ENCODE data around the gene TSPYL6. TPM values are rescaled to one million over a fixed set of nuclear protein-coding genes. Genes with fewer than 3 reads are reported as not detected.

Gene TSPYL6
- total RNA-seq, 1 donor from 2014 or later: not detected

GRCh38 chr2:54259413-54260240, 3.6 kb upstream of the TSPYL6 start:
- Histone ChIP-seq H3K4me1 (ENCODE audit: control insufficient read depth in 3 of 3, insufficient read depth in 3 of 3, low read length in 3 of 3) (no peaks in the 10 kb centered on the region), H3K27me3 (ENCODE audit: control insufficient read depth in 3 of 3, insufficient read depth in 3 of 3, low read length in 3 of 3) (no peaks in the 10 kb centered on the region), H3K9me3 (ENCODE audit: control insufficient read depth in 3 of 3, low read length in 3 of 3) (no peaks in the 10 kb centered on the region), H3K36me3 (ENCODE audit: control insufficient read depth in 3 of 3, insufficient read depth in 3 of 3, low read length in 3 of 3) (peaks cover 0 to 9% (median 6%) of the 10 kb centered on the region in 3 donors), H3K9ac (ENCODE audit: low read depth in 1 of 3, low read length in 3 of 3) (no peak overlapping the region), H3K4me3 (ENCODE audit: low read length in 3 of 3) (no peak overlapping the region), H3K27ac (ENCODE audit: low read depth, low read length) (no peak overlapping the region)

DNA sequence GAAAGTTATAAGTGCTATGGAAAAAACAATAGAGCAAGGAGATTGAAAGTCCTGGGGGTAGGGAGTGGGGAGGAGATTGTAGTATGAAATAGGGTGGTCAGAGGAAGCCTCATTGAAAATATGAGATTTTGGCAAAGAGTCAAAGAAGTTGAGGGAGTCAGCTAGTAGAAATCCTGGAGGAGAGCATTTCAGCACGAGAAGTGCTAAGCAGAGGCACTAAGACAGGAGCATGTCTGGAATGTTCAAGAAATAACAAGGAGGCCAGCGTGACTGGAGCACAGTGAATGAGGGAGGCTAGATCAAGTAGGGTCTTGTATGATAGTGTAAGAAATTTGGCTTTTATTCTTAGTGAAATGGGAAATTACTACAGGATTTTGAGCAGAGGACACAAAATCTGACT, 2.1 kb upstream of the TSPYL6 start:
- Histone ChIP-seq H3K4me1 (ENCODE audit: control insufficient read depth in 3 of 3, insufficient read depth in 3 of 3, low read length in 3 of 3) (no peaks in the 10 kb centered on the region), H3K9me3 (ENCODE audit: control insufficient read depth in 3 of 3, low read length in 3 of 3) (no peaks in the 10 kb centered on the region), H3K9ac (ENCODE audit: low read depth in 1 of 3, low read length in 3 of 3) (no peak overlapping the region), H3K27ac (ENCODE audit: low read depth, low read length) (no peak overlapping the region), H3K36me3 (ENCODE audit: control insufficient read depth in 3 of 3, insufficient read depth in 3 of 3, low read length in 3 of 3) (peaks cover 0 to 9% (median 6%) of the 10 kb centered on the region in 3 donors), H3K27me3 (ENCODE audit: control insufficient read depth in 3 of 3, insufficient read depth in 3 of 3, low read length in 3 of 3) (no peaks in the 10 kb centered on the region), H3K4me3 (ENCODE audit: low read length in 3 of 3) (no peak overlapping the region)

GRCh38 chr2:54255230-54256090, 569 bp downstream of the TSPYL6 start:
- Histone ChIP-seq H3K4me3 (ENCODE audit: low read length in 3 of 3) (no peak overlapping the region), H3K9me3 (ENCODE audit: control insufficient read depth in 3 of 3, low read length in 3 of 3) (no peaks in the 10 kb centered on the region), H3K4me1 (ENCODE audit: control insufficient read depth in 3 of 3, insufficient read depth in 3 of 3, low read length in 3 of 3) (no peaks in the 10 kb centered on the region)

DNA sequence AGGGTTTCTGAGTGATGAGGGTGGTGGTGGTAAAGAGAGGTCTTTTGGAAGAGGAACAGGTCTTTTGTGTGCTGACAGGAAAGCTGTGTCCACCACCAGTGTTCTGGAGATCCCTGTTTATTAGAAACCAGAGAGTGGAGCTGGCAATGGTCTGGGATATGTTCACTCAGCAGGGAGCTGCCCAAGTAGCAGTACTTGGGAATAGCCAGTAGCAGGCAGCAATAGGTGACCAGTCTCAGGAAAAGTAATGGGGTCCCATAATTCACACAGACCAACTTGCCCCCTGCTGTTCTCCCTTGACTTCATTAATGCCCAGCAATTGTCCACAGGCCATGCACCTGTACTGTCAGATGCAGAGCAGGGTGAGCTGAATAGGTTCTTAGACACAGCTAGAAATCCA, 1.8 kb downstream of the TSPYL6 start:
- Histone ChIP-seq H3K9me3 (ENCODE audit: control insufficient read depth in 3 of 3, low read length in 3 of 3) (no peaks in the 10 kb centered on the region), H3K27me3 (ENCODE audit: control insufficient read depth in 3 of 3, insufficient read depth in 3 of 3, low read length in 3 of 3) (no peaks in the 10 kb centered on the region), H3K36me3 (ENCODE audit: control insufficient read depth in 3 of 3, insufficient read depth in 3 of 3, low read length in 3 of 3) (peaks cover 0 to 9% (median 6%) of the 10 kb centered on the region in 3 donors), H3K4me3 (ENCODE audit: low read length in 3 of 3) (no peak overlapping the region), H3K9ac (ENCODE audit: low read depth in 1 of 3, low read length in 3 of 3) (no peak overlapping the region), H3K4me1 (ENCODE audit: control insufficient read depth in 3 of 3, insufficient read depth in 3 of 3, low read length in 3 of 3) (no peaks in the 10 kb centered on the region), H3K27ac (ENCODE audit: low read depth, low read length) (no peak overlapping the region)

More at GRCh38 chr2:54255230-54256090, 569 bp downstream of the TSPYL6 start:
- H3K36me3 ChIP-seq (ENCODE audit: control insufficient read depth in 3 of 3, insufficient read depth in 3 of 3, low read length in 3 of 3): peaks cover 0 to 9% (median 6%) of the 10 kb centered on the region in 3 donors
- H3K27me3 ChIP-seq (ENCODE audit: control insufficient read depth in 3 of 3, insufficient read depth in 3 of 3, low read length in 3 of 3): no peaks in the 10 kb centered on the region
- no peak overlapping the region for H3K9ac ChIP-seq (ENCODE audit: low read depth in 1 of 3, low read length in 3 of 3)
- H3K27ac ChIP-seq (ENCODE audit: low read depth, low read length): no peak overlapping the region

GRCh38 chr2:54249629-54250028, 6.4 kb downstream of the TSPYL6 start:
- H3K4me3 ChIP-seq (ENCODE audit: low read length in 3 of 3): no peak overlapping the region
- no peaks in the 10 kb centered on the region for H3K9me3 ChIP-seq (ENCODE audit: control insufficient read depth in 3 of 3, low read length in 3 of 3)
- no peak overlapping the region for H3K9ac ChIP-seq (ENCODE audit: low read depth in 1 of 3, low read length in 3 of 3)

GRCh38 chr2:54247115-54247514, 8.9 kb downstream of the TSPYL6 start:
- H3K4me3 ChIP-seq (ENCODE audit: low read length in 3 of 3): no peak overlapping the region
- H3K9ac ChIP-seq (ENCODE audit: low read depth in 1 of 3, low read length in 3 of 3): no peak overlapping the region
- H3K4me1 ChIP-seq (ENCODE audit: control insufficient read depth in 3 of 3, insufficient read depth in 3 of 3, low read length in 3 of 3): no peaks in the 10 kb centered on the region
- no peaks in the 10 kb centered on the region for H3K36me3 ChIP-seq (ENCODE audit: control insufficient read depth in 3 of 3, insufficient read depth in 3 of 3, low read length in 3 of 3)
- no peak overlapping the region for H3K27ac ChIP-seq (ENCODE audit: low read depth, low read length)
- no peaks in the 10 kb centered on the region for H3K27me3 ChIP-seq (ENCODE audit: control insufficient read depth in 3 of 3, insufficient read depth in 3 of 3, low read length in 3 of 3)
- no peaks in the 10 kb centered on the region for H3K9me3 ChIP-seq (ENCODE audit: control insufficient read depth in 3 of 3, low read length in 3 of 3)

More at GRCh38 chr2:54249629-54250028, 6.4 kb downstream of the TSPYL6 start:
- no peaks in the 10 kb centered on the region for H3K4me1 ChIP-seq (ENCODE audit: control insufficient read depth in 3 of 3, insufficient read depth in 3 of 3, low read length in 3 of 3)
- H3K27me3 ChIP-seq (ENCODE audit: control insufficient read depth in 3 of 3, insufficient read depth in 3 of 3, low read length in 3 of 3): no peaks in the 10 kb centered on the region
- no peak overlapping the region for H3K27ac ChIP-seq (ENCODE audit: low read depth, low read length)
- no peaks in the 10 kb centered on the region for H3K36me3 ChIP-seq (ENCODE audit: control insufficient read depth in 3 of 3, insufficient read depth in 3 of 3, low read length in 3 of 3)

- Histone ChIP-seq H3K36me3 (ENCODE audit: control insufficient read depth in 3 of 3, insufficient read depth in 3 of 3, low read length in 3 of 3) (no peaks in the 10 kb centered on the region), H3K27ac (ENCODE audit: low read depth, low read length) (peak overlapping the region; percentile 60), H3K4me1 (ENCODE audit: control insufficient read depth in 3 of 3, insufficient read depth in 3 of 3, low read length in 3 of 3) (peaks cover 0 to 14% (median 4%) of the 10 kb centered on the region in 3 donors), H3K9ac (ENCODE audit: low read depth in 1 of 3, low read length in 3 of 3) (no peak overlapping the region), H3K9me3 (ENCODE audit: control insufficient read depth in 3 of 3, low read length in 3 of 3) (no peaks in the 10 kb centered on the region), H3K4me3 (ENCODE audit: low read length in 3 of 3) (no peak overlapping the region), H3K27me3 (ENCODE audit: control insufficient read depth in 3 of 3, insufficient read depth in 3 of 3, low read length in 3 of 3) (no peaks in the 10 kb centered on the region)
Observed at GRCh38 chr2:54240515-54241469, 15.2 kb downstream of the TSPYL6 start.

DNA sequence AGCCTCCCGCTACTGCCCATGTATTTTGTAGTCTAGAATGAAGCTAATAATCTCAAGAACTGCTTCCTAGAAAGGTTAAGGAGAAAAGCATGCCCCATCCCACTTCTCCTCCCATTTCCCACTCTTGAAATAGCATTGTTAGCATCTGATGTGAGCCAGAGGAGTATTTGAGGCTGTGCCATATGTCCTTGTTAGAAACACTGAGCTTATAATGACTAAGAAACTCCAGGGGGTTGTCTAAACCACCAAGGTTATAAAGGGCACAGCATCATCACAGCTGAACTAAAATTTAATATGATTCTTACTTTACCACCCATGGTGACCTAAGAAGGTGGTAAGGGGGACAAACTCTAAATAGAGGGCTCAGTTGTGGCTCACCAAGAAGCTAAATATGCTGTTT, 16.6 kb downstream of the TSPYL6 start:
- H3K9ac ChIP-seq (ENCODE audit: low read depth in 1 of 3, low read length in 3 of 3): no peak overlapping the region
- H3K4me3 ChIP-seq (ENCODE audit: low read length in 3 of 3): no peak overlapping the region

GRCh38 chr2:54237428-54237827, 18.6 kb downstream of the TSPYL6 start:
- no peak overlapping the region for H3K9ac ChIP-seq (ENCODE audit: low read depth in 1 of 3, low read length in 3 of 3)
- H3K27ac ChIP-seq (ENCODE audit: low read depth, low read length): no peak overlapping the region
- H3K27me3 ChIP-seq (ENCODE audit: control insufficient read depth in 3 of 3, insufficient read depth in 3 of 3, low read length in 3 of 3): no peaks in the 10 kb centered on the region
- no peaks in the 10 kb centered on the region for H3K9me3 ChIP-seq (ENCODE audit: control insufficient read depth in 3 of 3, low read length in 3 of 3)
- H3K36me3 ChIP-seq (ENCODE audit: control insufficient read depth in 3 of 3, insufficient read depth in 3 of 3, low read length in 3 of 3): no peaks in the 10 kb centered on the region
- H3K4me3 ChIP-seq (ENCODE audit: low read length in 3 of 3): no peak overlapping the region
- peaks cover 0 to 14% (median 4%) of the 10 kb centered on the region in 3 donors for H3K4me1 ChIP-seq (ENCODE audit: control insufficient read depth in 3 of 3, insufficient read depth in 3 of 3, low read length in 3 of 3)

More for the DNA sequence above, 16.6 kb downstream of the TSPYL6 start:
- Histone ChIP-seq H3K4me1 (ENCODE audit: control insufficient read depth in 3 of 3, insufficient read depth in 3 of 3, low read length in 3 of 3) (peaks cover 0 to 14% (median 4%) of the 10 kb centered on the region in 3 donors), H3K27me3 (ENCODE audit: control insufficient read depth in 3 of 3, insufficient read depth in 3 of 3, low read length in 3 of 3) (no peaks in the 10 kb centered on the region), H3K27ac (ENCODE audit: low read depth, low read length) (no peak overlapping the region), H3K36me3 (ENCODE audit: control insufficient read depth in 3 of 3, insufficient read depth in 3 of 3, low read length in 3 of 3) (no peaks in the 10 kb centered on the region), H3K9me3 (ENCODE audit: control insufficient read depth in 3 of 3, low read length in 3 of 3) (no peaks in the 10 kb centered on the region)
